IMR-90 (cell line): ENCODE results near the gene ITPKA. TPM values are rescaled to one million over a fixed set of nuclear protein-coding genes. Genes with fewer than 3 reads are reported as not detected.

Source experiments
- ATAC-seq: fragments of 200-7000 bp; cut with Tn5 transposase; 2 replicates; pipeline ENCODE4 v1.9.1; 2020; ENCODE audit warnings: low read depth, mild to moderate bottlenecking, moderate library complexity
- BruUV-seq: library from RNA; stranded (reverse); fragments of 400-500 nt; replicated peaks from 2 replicates; lab custom pipeline; 2021; lab: Mats Ljungman, UMichigan
- CTCF ChIA-PET: fragments of 300-600 bp; formaldehyde crosslinking; extraction: SDS; loops from one replicate; lab custom pipeline; 2021; ENCODE audit warnings: antibody characterized with exemption; lab: Yijun Ruan, JAX
- POLR2A ChIA-PET: fragments of 300-600 bp; sonication (Branson Sonifier 250); formaldehyde crosslinking; loops from one replicate; lab custom pipeline; 2022; ENCODE audit warnings: antibody characterized with exemption; ENCODE audit not compliant: unreplicated experiment; lab: Charles Lee
- DNase-seq: peaks from one replicate; pipeline ENCODE4 v3.0.0; 2013
- H2AFZ ChIP-seq: replicated peaks from 2 replicates; pipeline ENCODE3; 2013; ENCODE audit warnings: low read length, mild to moderate bottlenecking; ENCODE audit not compliant: poor library complexity
- H2AK5ac ChIP-seq: 2 replicates; pipeline ENCODE4 v1.6.1; 2013; ENCODE audit warnings: low read depth, low read length, inconsistent platforms
- H2AK9ac ChIP-seq: replicated peaks from 2 replicates; pipeline ENCODE3; 2013; ENCODE audit warnings: mild to moderate bottlenecking, low read depth, low read length, moderate library complexity; ENCODE audit not compliant: poor library complexity
- H2BK120ac ChIP-seq: 2 replicates; pipeline ENCODE4 v1.6.1; 2013; ENCODE audit warnings: low read depth, low read length, inconsistent platforms
- H2BK15ac ChIP-seq: 3 replicates; pipeline ENCODE4 v1.6.1; 2013; ENCODE audit warnings: low read depth, low read length, inconsistent platforms
- H2BK20ac ChIP-seq: 2 replicates; pipeline ENCODE4 v1.6.1; 2013; ENCODE audit warnings: low read depth, mild to moderate bottlenecking, inconsistent platforms, low read length, moderate library complexity
- H2BK5ac ChIP-seq: 2 replicates; pipeline ENCODE4 v1.6.1; 2013; ENCODE audit warnings: mild to moderate bottlenecking, low read depth, low read length, inconsistent platforms; ENCODE audit not compliant: poor library complexity, severe bottlenecking
- H3K14ac ChIP-seq: replicated peaks from 2 replicates; pipeline ENCODE4 v1.6.1; 2013; ENCODE audit warnings: low read depth, low read length, inconsistent platforms
- H3K18ac ChIP-seq: 2 replicates; pipeline ENCODE4 v1.6.1; 2013; ENCODE audit warnings: low read depth, low read length, control low read depth
- H3K23ac ChIP-seq: 2 replicates; pipeline ENCODE4 v1.6.1; 2013; ENCODE audit warnings: low read depth, low read length, inconsistent platforms
- H3K27ac ChIP-seq: 2 replicates; pipeline ENCODE4 v1.5.1; 2013; ENCODE audit warnings: mild to moderate bottlenecking, control low read depth, low read length; ENCODE audit not compliant: insufficient read depth
- H3K27me3 ChIP-seq: 2 replicates; pipeline ENCODE4 v1.6.1; 2013; ENCODE audit warnings: low read length; ENCODE audit not compliant: control insufficient read depth, insufficient read depth
- H3K36me3 ChIP-seq: 2 replicates; pipeline ENCODE4 v1.6.1; 2013; ENCODE audit warnings: low read length, mixed read lengths; ENCODE audit not compliant: control insufficient read depth, insufficient read depth
- H3K4ac ChIP-seq: 2 replicates; pipeline ENCODE4 v1.6.1; 2013; ENCODE audit warnings: low read depth, low read length, inconsistent platforms
- H3K4me1 ChIP-seq: 2 replicates; pipeline ENCODE4 v1.6.1; 2013; ENCODE audit warnings: low read length, mixed read lengths; ENCODE audit not compliant: control insufficient read depth, insufficient read depth
- H3K4me2 ChIP-seq: 2 replicates; pipeline ENCODE4 v1.6.1; 2013; ENCODE audit warnings: low read depth, mild to moderate bottlenecking, control low read depth, low read length, moderate library complexity
- H3K4me3 ChIP-seq: 2 replicates; pipeline ENCODE4 v1.5.1; 2013; ENCODE audit warnings: low read depth, mild to moderate bottlenecking, control low read depth, low read length, moderate library complexity; ENCODE audit not compliant: insufficient read depth
- H3K56ac ChIP-seq: 2 replicates; pipeline ENCODE4 v1.6.1; 2013; ENCODE audit warnings: low read length, inconsistent platforms; ENCODE audit not compliant: insufficient read depth; ENCODE audit errors: extremely low read depth
- H3K79me1 ChIP-seq, 2 experiments: 2 replicates each; pipeline ENCODE4 v1.6.1; 2013; ENCODE audit warnings: low read length in 2 of 2, inconsistent platforms in 1 of 2, low read depth in 1 of 2
- H3K9ac ChIP-seq: 2 replicates; pipeline ENCODE4 v1.6.1; 2013; ENCODE audit warnings: low read depth, low read length, control low read depth
- H3K9me1 ChIP-seq: 2 replicates; pipeline ENCODE4 v1.6.1; 2013; ENCODE audit warnings: low read length, inconsistent platforms; ENCODE audit not compliant: insufficient read depth
- H3K9me3 ChIP-seq: 2 replicates; pipeline ENCODE4 v1.6.1; 2013; ENCODE audit warnings: low read length; ENCODE audit not compliant: control insufficient read depth, insufficient read depth
- H4K20me1 ChIP-seq: 2 replicates; pipeline ENCODE4 v1.6.1; 2013; ENCODE audit warnings: low read length, inconsistent platforms; ENCODE audit not compliant: insufficient read depth
- H4K5ac ChIP-seq: 2 replicates; pipeline ENCODE4 v1.6.1; 2013; ENCODE audit warnings: mild to moderate bottlenecking, low read depth, low read length, control low read depth
- H4K8ac ChIP-seq, 2 experiments: 2 replicates each; pipeline ENCODE4 v1.6.1; 2013; ENCODE audit warnings: low read depth in 2 of 2, low read length in 2 of 2, control low read depth in 1 of 2, inconsistent platforms in 1 of 2
- H4K91ac ChIP-seq: 2 replicates; pipeline ENCODE4 v1.6.1; 2013; ENCODE audit warnings: low read depth, low read length, inconsistent platforms; ENCODE audit not compliant: insufficient read depth
- BHLHE40 ChIP-seq: fragments of 150-350 bp; IDR thresholded peaks from 2 replicates; pipeline ENCODE4 v1.6.1; 2016; ENCODE audit warnings: mild to moderate bottlenecking, low read depth, low read length
- CEBPB ChIP-seq: IDR thresholded peaks from 2 replicates; pipeline ENCODE4 v1.6.1; 2012; ENCODE audit warnings: low read depth, low read length, improper control_type of control experiment
- FOS ChIP-seq: fragments of 150-350 bp; IDR thresholded peaks from 2 replicates; pipeline ENCODE4 v1.6.1; 2016; ENCODE audit warnings: low read depth, low read length
- MAFK ChIP-seq: IDR thresholded peaks from 2 replicates; pipeline ENCODE4 v1.6.1; 2012; ENCODE audit warnings: low read depth, low read length, improper control_type of control experiment
- MAZ ChIP-seq: IDR thresholded peaks from 2 replicates; pipeline ENCODE4 v1.6.1; 2012; ENCODE audit warnings: low read depth, mild to moderate bottlenecking, low read length, improper control_type of control experiment, moderate library complexity, borderline replicate concordance
- NFE2L2 ChIP-seq: fragments of 150-350 bp; IDR thresholded peaks from 2 replicates; pipeline ENCODE4 v1.6.1; 2016; ENCODE audit warnings: low read depth, mild to moderate bottlenecking, low read length
- POLR2A ChIP-seq: IDR thresholded peaks from 2 replicates; pipeline ENCODE4 v1.6.1; 2012; ENCODE audit warnings: mild to moderate bottlenecking, low read depth, low read length
- RCOR1 ChIP-seq: IDR thresholded peaks from 2 replicates; pipeline ENCODE4 v1.6.1; 2012; ENCODE audit warnings: mild to moderate bottlenecking, low read length, improper control_type of control experiment; ENCODE audit not compliant: insufficient replicate concordance
- SMC3 ChIP-seq: fragments of 150-350 bp; IDR thresholded peaks from 2 replicates; pipeline ENCODE4 v1.6.1; 2016; ENCODE audit warnings: low read depth, mild to moderate bottlenecking, antibody characterized with exemption, low read length, moderate library complexity
- WGBS, 2 experiments: methylation state at CpG; one replicate each; pipeline versions ENCODE4 v1.1.5 to v1.1.7; 2013; ENCODE audit warnings: missing lambda C conversion rate in 2 of 2; ENCODE audit not compliant: insufficient read length in 1 of 2; ENCODE audit errors: extremely low coverage in 2 of 2; 5-methylcytosine and 5-hydroxymethylcytosine counted together
- dilution Hi-C: fragments of 300-500 bp; cut with HindIII; formaldehyde crosslinking; loops from one replicate; pipeline ENCODE4 v1.14.3; 2018; ENCODE audit warnings: low sequenced_read_pairs; ENCODE audit not compliant: unreplicated experiment
- in situ Hi-C: fragments of 300-500 bp; cut with MboI; formaldehyde crosslinking; loops from 3 replicates; pipeline ENCODE4 v1.14.3; 2019; ENCODE audit warnings: low sequenced_read_pairs, inconsistent platforms, mixed read lengths
- intact Hi-C: fragments of 100-400 bp; cut with micrococcal nuclease; formaldehyde crosslinking; loops from 2 replicates; pipeline ENCODE4 v1.10.0; 2022
- polyA plus RNA-seq, 3 experiments: library from polyadenylated mRNA; depleted of rRNA; stranded (reverse); fragments of >200 nt; gene quantifications; 2 replicates each; pipeline ENCODE4 v1.2.3, GENCODE V29; 2012; ENCODE audit warnings: low replicate concordance in 1 of 3
- total RNA-seq: library from RNA; depleted of rRNA; stranded (reverse); fragments of >200 nt; gene quantifications from 2 replicates; pipeline ENCODE4 v1.2.3, GENCODE V29; 2012

ITPKA gene
- total and polyA plus RNA-seq, 2 of the 4 experiments (the other 2 are of a cell fraction), result 1.1 to 1.8 TPM

DNA sequence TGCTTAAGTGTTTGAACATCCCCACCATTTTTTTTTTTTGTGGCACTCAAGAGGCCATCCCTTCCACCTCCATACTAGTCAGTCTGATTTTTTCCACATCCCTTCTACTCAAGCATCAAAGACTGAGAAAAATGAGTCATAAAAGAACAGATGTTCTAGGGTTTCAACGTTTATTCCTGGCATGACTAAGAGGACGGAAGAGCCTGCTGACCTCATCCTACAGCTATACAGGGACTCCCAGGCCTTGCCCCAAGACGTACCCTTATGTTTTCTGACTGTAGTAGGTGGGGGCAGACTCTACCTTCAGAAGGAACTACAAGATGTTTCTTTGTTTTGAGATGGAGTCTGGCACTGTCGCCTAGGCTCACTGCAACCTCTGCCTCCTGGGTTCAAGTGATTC, 3.3 kb upstream of the ITPKA start:
- Histone ChIP-seq H3K4me1 (peaks cover 19% of the 10 kb centered on the region), H3K4me2 (peak overlapping the region; percentile 71), H2BK15ac (peak overlapping the region; percentile 58; the same call in 1 of the 3 replicates), H3K27me3 (peaks cover 9% of the 10 kb centered on the region), H2AK9ac (no peak overlapping the region), H3K9me3 (no peaks in the 10 kb centered on the region), H3K9me1 (peaks cover 38% of the 10 kb centered on the region), H3K18ac (peak overlapping the region; percentile 64; the same call in 1 of the 2 replicates), H4K20me1 (no peaks in the 10 kb centered on the region), H3K56ac (no peak overlapping the region), H3K27ac (peak overlapping the region; percentile 64), H3K79me1 (peaks cover 0 to 15% of the 10 kb centered on the region in 2 experiments; a peak in 2 of 4 replicates), H4K5ac (0 out of 2 replicates have a peak overlapping the region, but pooled peaks have one; percentile 62), H2AFZ (peak overlapping the region; percentile 64), H3K9ac (no peak overlapping the region), H3K14ac (peak overlapping the region; percentile 71; the same call in 1 of the 2 replicates), H2BK20ac (peak overlapping the region; percentile 95), H3K4ac (peak overlapping the region; percentile 80), H3K4me3 (no peak overlapping the region), H2AK5ac (peak overlapping the region; percentile 98), H4K91ac (peak overlapping the region; percentile 34; the same call in 1 of the 2 replicates), H2BK120ac (peak overlapping the region; percentile 91), H3K36me3 (no peaks in the 10 kb centered on the region), H3K23ac (no peak overlapping the region), H2BK5ac (peak overlapping the region; percentile 83), H4K8ac (peak overlapping the region in 1 of 2 experiments; percentile 83; a peak in 3 of 4 replicates)
- TF ChIP-seq RCOR1 (peak; percentile 86), POLR2A (no peak), MAFK (no peak), SMC3 (no peak), CEBPB (0 out of 2 replicates have a peak, but pooled peaks have one; percentile 12), NFE2L2 (0 out of 2 replicates have a peak, but pooled peaks have one; percentile 10), MAZ (peak; percentile 38; the same call in 1 of the 2 replicates), BHLHE40 (peak; percentile 42; the same call in 1 of the 2 replicates), FOS (peak; percentile 95)
- DNase-seq (peak; percentile 99), ATAC-seq (peak; percentile 63)
- in situ Hi-C loops, result no loop called here
- no TSS peak for BruUV-seq
- intact Hi-C loops, result no loop called here
- dilution Hi-C loops, result no loop called here
- ChIA-PET POLR2A (no interaction called here), CTCF (interaction anchor here (1.0 kb wide), 1 partner anchor 24 kb away, joined by 3 read pairs; no protein-coding TSS in a partner anchor)
- WGBS, 2 experiments, result no CpG with 5 or more reads among the region's 4 CpGs
